ENCODE data around the gene LPP.

- TF ChIP-seq EZH2 (IDR thresholded peaks at IDR 0.05; ENCODE audit: borderline replicate concordance, low read depth, low read length, severe bottlenecking), result no peak
- TF ChIP-seq, protein P1, sequence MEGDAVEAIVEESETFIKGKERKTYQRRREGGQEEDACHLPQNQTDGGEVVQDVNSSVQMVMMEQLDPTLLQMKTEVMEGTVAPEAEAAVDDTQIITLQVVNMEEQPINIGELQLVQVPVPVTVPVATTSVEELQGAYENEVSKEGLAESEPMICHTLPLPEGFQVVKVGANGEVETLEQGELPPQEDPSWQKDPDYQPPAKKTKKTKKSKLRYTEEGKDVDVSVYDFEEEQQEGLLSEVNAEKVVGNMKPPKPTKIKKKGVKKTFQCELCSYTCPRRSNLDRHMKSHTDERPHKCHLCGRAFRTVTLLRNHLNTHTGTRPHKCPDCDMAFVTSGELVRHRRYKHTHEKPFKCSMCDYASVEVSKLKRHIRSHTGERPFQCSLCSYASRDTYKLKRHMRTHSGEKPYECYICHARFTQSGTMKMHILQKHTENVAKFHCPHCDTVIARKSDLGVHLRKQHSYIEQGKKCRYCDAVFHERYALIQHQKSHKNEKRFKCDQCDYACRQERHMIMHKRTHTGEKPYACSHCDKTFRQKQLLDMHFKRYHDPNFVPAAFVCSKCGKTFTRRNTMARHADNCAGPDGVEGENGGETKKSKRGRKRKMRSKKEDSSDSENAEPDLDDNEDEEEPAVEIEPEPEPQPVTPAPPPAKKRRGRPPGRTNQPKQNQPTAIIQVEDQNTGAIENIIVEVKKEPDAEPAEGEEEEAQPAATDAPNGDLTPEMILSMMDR (IDR thresholded peaks at IDR 0.05; ENCODE audit: borderline replicate concordance, extremely low read depth, low read length, poor library complexity, severe bottlenecking), result no peak
These were observed 383.6 kb downstream of the LPP start for GRCh38 chr3:188537606-188538005.

Measured in DND-41 (cell line).